ENCODE results near the gene UGT3A2.

GRCh38 chr5:36017622-36018021 is 49.1 kb downstream of the UGT3A2 start:
- no peak for TF ChIP-seq POLR2AphosphoS5 (IDR thresholded peaks at IDR 0.05; ENCODE audit: low read depth, low read length)
- TF ChIP-seq TAF1 (IDR thresholded peaks at IDR 0.05; ENCODE audit: borderline replicate concordance, insufficient read depth, low read length) = no peak
- TF ChIP-seq, protein P1, sequence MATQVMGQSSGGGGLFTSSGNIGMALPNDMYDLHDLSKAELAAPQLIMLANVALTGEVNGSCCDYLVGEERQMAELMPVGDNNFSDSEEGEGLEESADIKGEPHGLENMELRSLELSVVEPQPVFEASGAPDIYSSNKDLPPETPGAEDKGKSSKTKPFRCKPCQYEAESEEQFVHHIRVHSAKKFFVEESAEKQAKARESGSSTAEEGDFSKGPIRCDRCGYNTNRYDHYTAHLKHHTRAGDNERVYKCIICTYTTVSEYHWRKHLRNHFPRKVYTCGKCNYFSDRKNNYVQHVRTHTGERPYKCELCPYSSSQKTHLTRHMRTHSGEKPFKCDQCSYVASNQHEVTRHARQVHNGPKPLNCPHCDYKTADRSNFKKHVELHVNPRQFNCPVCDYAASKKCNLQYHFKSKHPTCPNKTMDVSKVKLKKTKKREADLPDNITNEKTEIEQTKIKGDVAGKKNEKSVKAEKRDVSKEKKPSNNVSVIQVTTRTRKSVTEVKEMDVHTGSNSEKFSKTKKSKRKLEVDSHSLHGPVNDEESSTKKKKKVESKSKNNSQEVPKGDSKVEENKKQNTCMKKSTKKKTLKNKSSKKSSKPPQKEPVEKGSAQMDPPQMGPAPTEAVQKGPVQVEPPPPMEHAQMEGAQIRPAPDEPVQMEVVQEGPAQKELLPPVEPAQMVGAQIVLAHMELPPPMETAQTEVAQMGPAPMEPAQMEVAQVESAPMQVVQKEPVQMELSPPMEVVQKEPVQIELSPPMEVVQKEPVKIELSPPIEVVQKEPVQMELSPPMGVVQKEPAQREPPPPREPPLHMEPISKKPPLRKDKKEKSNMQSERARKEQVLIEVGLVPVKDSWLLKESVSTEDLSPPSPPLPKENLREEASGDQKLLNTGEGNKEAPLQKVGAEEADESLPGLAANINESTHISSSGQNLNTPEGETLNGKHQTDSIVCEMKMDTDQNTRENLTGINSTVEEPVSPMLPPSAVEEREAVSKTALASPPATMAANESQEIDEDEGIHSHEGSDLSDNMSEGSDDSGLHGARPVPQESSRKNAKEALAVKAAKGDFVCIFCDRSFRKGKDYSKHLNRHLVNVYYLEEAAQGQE (IDR thresholded peaks at IDR 0.05; ENCODE audit: insufficient read depth in 1 of 2, low read depth in 2 of 2, low read length in 2 of 2) = no peak
